Mesothelial cell of epicardium (in vitro differentiated cells): ENCODE results near the gene CALM1. TPM values are rescaled to one million over a fixed set of nuclear protein-coding genes. Genes with fewer than 3 reads are reported as not detected.
"Not testable (repeated sequence)": the region's sequence is repeated elsewhere in the genome, so short reads cannot be mapped to it uniquely, and the experiment has no call there.

ENCODE experiments used
- DNase-seq, 2 experiments: peaks; one replicate each; pipeline ENCODE4 v3.0.0; 2021; ENCODE audit warnings: low spot score in 2 of 2; ENCODE audit not compliant: unreplicated experiment in 2 of 2
- H3K27ac Mint-ChIP-seq: 2 replicates; pipeline ENCODE4 v1.8.0; 2021; ENCODE audit warnings: mixed read lengths
- H3K27me3 Mint-ChIP-seq: 2 replicates; pipeline ENCODE4 v1.8.0; 2021; ENCODE audit warnings: low read depth, mixed read lengths
- H3K36me3 Mint-ChIP-seq: 2 replicates; pipeline ENCODE4 v1.8.0; 2021; ENCODE audit warnings: mixed read lengths
- H3K4me1 Mint-ChIP-seq: 2 replicates; pipeline ENCODE4 v1.8.0; 2021; ENCODE audit warnings: mixed read lengths
- H3K4me3 Mint-ChIP-seq: 2 replicates; pipeline ENCODE4 v1.8.0; 2021; ENCODE audit warnings: mild to moderate bottlenecking, moderate library complexity, mixed read lengths
- H3K9me3 Mint-ChIP-seq: 2 replicates; pipeline ENCODE4 v1.8.0; 2021; ENCODE audit warnings: mixed read lengths
- total RNA-seq: library from RNA; stranded (reverse); gene quantifications from 3 replicates; pipeline ENCODE4 v1.2.1, GENCODE V29; 2021
- TF ChIP-seq, protein P1 (sequence below): fragments of 200-600 bp; sonication (generic); IDR thresholded peaks from one replicate; pipeline ENCODE4 v1.5.0; 2021; ENCODE audit warnings: antibody characterized with exemption; ENCODE audit not compliant: unreplicated experiment

CALM1 gene
- total RNA-seq, 1 donor from 2014 or later: 134 TPM

DNA sequence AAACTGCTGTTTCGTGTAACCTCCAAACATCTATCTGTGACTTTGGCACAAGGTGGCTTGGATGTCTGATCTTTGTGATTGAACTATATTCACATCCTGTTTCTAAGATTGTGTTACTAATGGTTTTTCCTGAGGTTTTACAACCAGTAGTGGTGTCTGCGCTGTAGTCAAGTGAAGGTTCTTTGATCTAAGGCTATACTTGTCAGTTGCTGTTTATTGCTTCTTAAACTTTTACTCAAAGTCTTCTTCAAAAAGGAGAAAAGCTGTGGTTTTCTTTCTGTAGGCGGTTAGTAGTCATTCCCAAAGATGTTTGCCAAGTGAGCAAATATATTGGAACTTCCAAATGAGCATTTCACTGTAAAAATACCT lies 12.3 kb upstream of the CALM1 start:
- Mint-ChIP-seq H3K9me3 (no peaks in the 10 kb centered on the region), H3K4me1 (peaks cover 20% of the 10 kb centered on the region), H3K27ac (no peak overlapping the region), H3K36me3 (no peaks in the 10 kb centered on the region), H3K4me3 (no peak overlapping the region), H3K27me3 (no peaks in the 10 kb centered on the region)
- TF ChIP-seq, protein P1, sequence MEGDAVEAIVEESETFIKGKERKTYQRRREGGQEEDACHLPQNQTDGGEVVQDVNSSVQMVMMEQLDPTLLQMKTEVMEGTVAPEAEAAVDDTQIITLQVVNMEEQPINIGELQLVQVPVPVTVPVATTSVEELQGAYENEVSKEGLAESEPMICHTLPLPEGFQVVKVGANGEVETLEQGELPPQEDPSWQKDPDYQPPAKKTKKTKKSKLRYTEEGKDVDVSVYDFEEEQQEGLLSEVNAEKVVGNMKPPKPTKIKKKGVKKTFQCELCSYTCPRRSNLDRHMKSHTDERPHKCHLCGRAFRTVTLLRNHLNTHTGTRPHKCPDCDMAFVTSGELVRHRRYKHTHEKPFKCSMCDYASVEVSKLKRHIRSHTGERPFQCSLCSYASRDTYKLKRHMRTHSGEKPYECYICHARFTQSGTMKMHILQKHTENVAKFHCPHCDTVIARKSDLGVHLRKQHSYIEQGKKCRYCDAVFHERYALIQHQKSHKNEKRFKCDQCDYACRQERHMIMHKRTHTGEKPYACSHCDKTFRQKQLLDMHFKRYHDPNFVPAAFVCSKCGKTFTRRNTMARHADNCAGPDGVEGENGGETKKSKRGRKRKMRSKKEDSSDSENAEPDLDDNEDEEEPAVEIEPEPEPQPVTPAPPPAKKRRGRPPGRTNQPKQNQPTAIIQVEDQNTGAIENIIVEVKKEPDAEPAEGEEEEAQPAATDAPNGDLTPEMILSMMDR: no peak
- no peak for DNase-seq

DNA sequence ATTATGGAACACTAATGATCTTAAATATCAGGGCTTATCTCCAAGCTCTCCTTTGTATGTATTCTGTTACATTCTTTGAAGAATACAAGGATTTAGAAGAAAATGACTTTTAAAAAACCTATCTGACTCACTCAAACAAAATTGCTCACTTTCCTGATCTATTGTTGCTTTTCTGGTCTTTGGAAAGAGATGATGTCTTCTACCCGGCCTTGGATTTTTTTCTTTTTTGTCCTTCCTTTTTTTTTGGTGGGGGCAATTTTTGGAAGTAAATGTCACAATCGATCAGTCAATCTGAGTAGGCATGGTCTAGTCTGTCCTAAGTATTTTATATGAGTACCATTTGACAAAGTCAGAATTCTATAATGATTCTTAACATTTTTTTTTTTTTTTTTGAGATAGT lies 10.5 kb upstream of the CALM1 start:
- H3K27ac Mint-ChIP-seq: peak overlapping the region; percentile 37
- H3K4me3 Mint-ChIP-seq: no peak overlapping the region
- no peaks in the 10 kb centered on the region for H3K9me3 Mint-ChIP-seq
- DNase-seq: no peak
- TF ChIP-seq, protein P1: no peak
- H3K27me3 Mint-ChIP-seq: no peaks in the 10 kb centered on the region
- peaks cover 15% of the 10 kb centered on the region for H3K4me1 Mint-ChIP-seq
- H3K36me3 Mint-ChIP-seq: no peaks in the 10 kb centered on the region

DNA sequence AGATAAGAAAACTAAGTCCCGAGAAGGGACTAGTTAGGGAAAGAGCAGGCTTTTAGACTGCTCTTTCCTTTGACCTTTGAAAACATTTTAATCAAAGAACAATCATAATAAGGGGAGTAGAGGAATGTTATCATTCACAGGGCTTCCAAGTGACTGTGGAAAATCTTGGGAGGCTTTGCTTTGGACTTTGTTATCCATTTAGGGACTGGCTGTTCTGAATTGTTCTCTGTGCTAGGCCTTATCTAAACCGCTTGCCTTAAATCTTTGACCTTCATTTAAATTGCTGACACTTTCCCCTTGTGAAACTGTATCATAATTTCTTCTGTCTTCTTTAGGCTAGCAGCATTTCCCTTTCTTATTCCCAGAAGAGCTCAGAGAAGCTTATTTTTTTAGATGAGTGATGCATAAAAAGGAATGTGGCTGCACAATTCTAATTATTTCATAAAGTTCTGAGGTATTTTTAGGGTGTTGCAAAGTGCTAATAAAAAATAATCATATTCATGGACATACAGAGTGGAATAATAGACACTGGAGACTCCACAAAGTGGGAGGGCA lies 9.5 kb upstream of the CALM1 start:
- TF ChIP-seq, protein P1: no peak
- H3K4me3 Mint-ChIP-seq: no peak overlapping the region
- peaks cover 15% of the 10 kb centered on the region for H3K4me1 Mint-ChIP-seq
- H3K27me3 Mint-ChIP-seq: no peaks in the 10 kb centered on the region
- H3K27ac Mint-ChIP-seq: peak overlapping the region; percentile 19
- DNase-seq: no peak
- no peaks in the 10 kb centered on the region for H3K9me3 Mint-ChIP-seq
- H3K36me3 Mint-ChIP-seq: no peaks in the 10 kb centered on the region

DNA sequence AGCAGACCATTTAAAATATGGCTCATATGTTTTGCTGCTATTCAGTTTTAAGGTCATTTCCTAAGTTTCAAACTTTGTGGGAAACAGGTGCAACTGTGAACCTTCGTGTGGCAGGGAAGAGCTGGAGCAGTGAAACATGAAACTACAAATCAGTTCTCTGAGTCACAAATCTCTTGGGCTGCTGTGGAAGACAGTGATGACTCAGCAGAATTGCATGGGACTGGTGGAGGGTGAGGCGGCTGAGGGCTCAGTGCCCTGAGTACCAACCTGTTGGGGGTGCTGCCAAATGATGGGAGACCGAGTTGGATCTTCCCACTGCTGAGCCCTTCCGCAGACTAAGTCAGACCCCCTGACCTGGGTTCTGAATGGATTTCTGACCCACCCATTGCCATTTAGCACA lies 8.4 kb upstream of the CALM1 start:
- H3K4me1 Mint-ChIP-seq: peaks cover 15% of the 10 kb centered on the region
- peak overlapping the region; percentile 79 for H3K27ac Mint-ChIP-seq
- TF ChIP-seq, protein P1: no peak
- no peaks in the 10 kb centered on the region for H3K36me3 Mint-ChIP-seq
- H3K27me3 Mint-ChIP-seq: no peaks in the 10 kb centered on the region
- H3K9me3 Mint-ChIP-seq: no peaks in the 10 kb centered on the region
- DNase-seq: no peak
- H3K4me3 Mint-ChIP-seq: no peak overlapping the region

DNA sequence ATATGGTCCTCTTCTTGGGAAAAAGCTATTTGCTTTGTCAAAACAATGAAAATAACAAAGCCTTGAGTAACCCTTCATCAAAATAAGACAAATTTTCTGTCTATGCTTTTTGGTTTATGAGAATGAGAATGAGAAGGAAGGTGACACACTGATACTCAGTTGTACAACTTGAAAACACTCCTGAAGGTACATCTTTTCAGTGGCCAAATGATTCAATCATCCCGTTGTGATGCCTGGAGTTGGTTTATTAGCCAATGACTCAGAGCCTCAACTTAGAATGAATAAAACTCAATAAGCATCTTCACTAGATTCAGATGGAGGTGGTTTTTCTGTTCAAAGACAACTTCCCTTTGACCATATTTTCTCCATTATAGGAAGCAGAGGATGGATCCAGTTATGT lies 7.8 kb upstream of the CALM1 start:
- H3K36me3 Mint-ChIP-seq: no peaks in the 10 kb centered on the region
- H3K4me1 Mint-ChIP-seq: peaks cover 15% of the 10 kb centered on the region
- no peaks in the 10 kb centered on the region for H3K9me3 Mint-ChIP-seq
- no peak for DNase-seq
- H3K4me3 Mint-ChIP-seq: no peak overlapping the region
- H3K27ac Mint-ChIP-seq: no peak overlapping the region
- TF ChIP-seq, protein P1: no peak
- H3K27me3 Mint-ChIP-seq: no peaks in the 10 kb centered on the region

DNA sequence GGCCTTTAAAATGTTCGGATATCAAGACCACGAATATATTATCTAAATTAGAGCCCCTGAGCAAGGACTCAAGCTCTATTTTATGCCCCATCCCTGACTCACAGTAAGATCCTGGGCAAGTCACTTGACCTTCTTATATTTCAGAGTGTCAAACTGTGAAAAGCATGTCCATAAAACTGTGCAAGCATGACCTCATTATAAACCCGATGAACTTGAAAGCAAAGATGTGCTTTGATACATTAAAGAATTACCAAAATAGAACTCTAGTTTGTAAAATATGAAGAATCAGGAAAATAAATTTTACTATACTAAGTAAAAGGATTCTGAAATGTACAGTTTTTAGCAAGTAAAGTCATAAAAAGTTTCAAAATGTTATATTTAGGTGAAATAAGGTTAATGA lies 2.9 kb upstream of the CALM1 start:
- no peaks in the 10 kb centered on the region for H3K9me3 Mint-ChIP-seq
- no peak for DNase-seq
- H3K4me3 Mint-ChIP-seq: no peak overlapping the region
- peaks cover 10% of the 10 kb centered on the region for H3K4me1 Mint-ChIP-seq
- H3K36me3 Mint-ChIP-seq: no peaks in the 10 kb centered on the region
- TF ChIP-seq, protein P1: no peak
- no peak overlapping the region for H3K27ac Mint-ChIP-seq
- H3K27me3 Mint-ChIP-seq: no peaks in the 10 kb centered on the region

DNA sequence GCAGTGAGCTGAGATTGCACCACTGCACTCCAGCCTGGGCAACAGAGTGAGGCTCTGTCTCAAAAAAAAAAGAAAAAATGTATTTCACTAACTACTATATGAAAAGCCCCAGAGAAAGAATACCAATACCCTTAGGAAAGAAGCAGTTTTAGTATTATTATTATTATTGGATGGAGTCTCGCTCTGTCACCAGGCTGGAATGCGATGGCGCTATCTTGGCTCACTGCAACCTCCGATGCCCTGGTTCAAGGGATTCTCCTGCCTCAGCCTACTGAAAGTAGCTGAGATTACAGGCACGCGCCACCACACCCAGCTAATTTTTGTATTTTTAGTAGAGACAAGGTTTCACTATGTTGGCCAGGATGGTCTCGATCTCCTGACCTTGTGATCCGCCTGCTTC lies 2.0 kb upstream of the CALM1 start:
- H3K4me1 Mint-ChIP-seq: peaks cover 16% of the 10 kb centered on the region
- H3K27me3 Mint-ChIP-seq, H3K36me3 Mint-ChIP-seq, H3K4me3 Mint-ChIP-seq, H3K9me3 Mint-ChIP-seq, H3K27ac Mint-ChIP-seq, DNase-seq: not testable (repeated sequence)
